GM12873 (cell line): Measurements from ENCODE around the gene KPNA3.

Experiments used
- TF ChIP-seq, protein P1 (sequence below): IDR thresholded peaks from 2 replicates; pipeline ENCODE4 v1.5.1; 2012; ENCODE audit warnings: low read depth, mild to moderate bottlenecking, moderate library complexity, low read length, control low read depth; ENCODE audit not compliant: insufficient read depth; ENCODE audit errors: missing control alignments

Gene KPNA3

GRCh38 chr13:49831455-49831854 is 39.0 kb upstream of the KPNA3 start:
- TF ChIP-seq, protein P1, sequence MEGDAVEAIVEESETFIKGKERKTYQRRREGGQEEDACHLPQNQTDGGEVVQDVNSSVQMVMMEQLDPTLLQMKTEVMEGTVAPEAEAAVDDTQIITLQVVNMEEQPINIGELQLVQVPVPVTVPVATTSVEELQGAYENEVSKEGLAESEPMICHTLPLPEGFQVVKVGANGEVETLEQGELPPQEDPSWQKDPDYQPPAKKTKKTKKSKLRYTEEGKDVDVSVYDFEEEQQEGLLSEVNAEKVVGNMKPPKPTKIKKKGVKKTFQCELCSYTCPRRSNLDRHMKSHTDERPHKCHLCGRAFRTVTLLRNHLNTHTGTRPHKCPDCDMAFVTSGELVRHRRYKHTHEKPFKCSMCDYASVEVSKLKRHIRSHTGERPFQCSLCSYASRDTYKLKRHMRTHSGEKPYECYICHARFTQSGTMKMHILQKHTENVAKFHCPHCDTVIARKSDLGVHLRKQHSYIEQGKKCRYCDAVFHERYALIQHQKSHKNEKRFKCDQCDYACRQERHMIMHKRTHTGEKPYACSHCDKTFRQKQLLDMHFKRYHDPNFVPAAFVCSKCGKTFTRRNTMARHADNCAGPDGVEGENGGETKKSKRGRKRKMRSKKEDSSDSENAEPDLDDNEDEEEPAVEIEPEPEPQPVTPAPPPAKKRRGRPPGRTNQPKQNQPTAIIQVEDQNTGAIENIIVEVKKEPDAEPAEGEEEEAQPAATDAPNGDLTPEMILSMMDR, result no peak

DNA sequence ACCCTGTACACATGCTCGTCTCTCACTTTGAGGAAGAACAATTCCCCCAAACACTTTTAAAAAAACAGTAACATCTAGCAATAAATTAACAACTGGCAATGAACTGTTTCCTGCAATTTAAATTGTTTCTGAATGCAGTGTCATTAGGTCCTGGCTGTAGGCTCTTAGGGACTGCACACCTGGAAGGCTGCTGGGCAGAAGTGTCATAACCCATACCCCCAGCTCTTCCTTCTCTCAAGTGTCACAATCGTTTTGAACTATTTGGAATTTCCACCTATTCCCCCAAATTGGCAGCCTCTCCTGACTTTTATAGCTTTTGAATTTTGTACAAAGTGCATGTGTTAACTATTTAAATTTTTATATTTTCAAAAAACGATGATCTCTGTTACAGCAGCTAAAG is 38.2 kb upstream of the KPNA3 start:
- TF ChIP-seq, protein P1, result no peak

DNA sequence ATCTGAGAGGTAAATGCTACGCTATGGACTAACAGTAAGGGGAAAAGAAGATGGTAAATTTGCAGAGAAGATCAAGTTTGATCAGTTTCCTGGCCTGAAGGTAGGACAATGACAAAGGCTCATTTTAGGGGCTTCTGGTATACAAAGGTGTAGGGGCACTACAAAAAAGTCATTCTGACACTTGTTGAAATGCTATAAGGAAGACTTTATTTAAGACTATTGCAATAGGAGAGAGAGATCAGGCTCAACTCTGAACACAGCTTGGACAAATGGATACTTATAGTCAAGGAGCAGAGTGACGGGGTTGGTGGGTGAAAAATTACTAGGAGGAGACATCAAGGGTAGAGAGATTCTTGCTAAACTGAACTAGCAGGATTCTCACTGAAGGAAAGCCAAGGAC is 37.2 kb upstream of the KPNA3 start:
- TF ChIP-seq, protein P1, result no peak

GRCh38 chr13:49828453-49828852 is 36.0 kb upstream of the KPNA3 start:
- TF ChIP-seq, protein P1, result no peak

- TF ChIP-seq, protein P1, result no peak
These were observed 35.4 kb upstream of the KPNA3 start for GRCh38 chr13:49827891-49828290.

GRCh38 chr13:49827336-49827735 is 34.9 kb upstream of the KPNA3 start:
- TF ChIP-seq, protein P1, result no peak

- TF ChIP-seq, protein P1, result peak; percentile 29
These were observed 28.9 kb upstream of the KPNA3 start for GRCh38 chr13:49821216-49822009.
